GM18502 (cell line): ENCODE measurements around the gene HSPB7.
"Not testable (repeated sequence)": the region's sequence is repeated elsewhere in the genome, so short reads cannot be mapped to it uniquely, and the experiment has no call there.

Experiments
- ATAC-seq: cut with Tn5 transposase; IDR thresholded peaks from one replicate; pipeline ENCODE4 v1.9.1; 2021; ENCODE audit warnings: mild to moderate bottlenecking; ENCODE audit not compliant: unreplicated experiment, poor library complexity

Gene HSPB7

GRCh38 chr1:16017461-16018303 is at the start of gene HSPB7:
HSPB7 (minus strand) TSS chr1:16018043; CDS start chr1:16017963, 80 bp downstream.
- ATAC-seq: no peak

DNA sequence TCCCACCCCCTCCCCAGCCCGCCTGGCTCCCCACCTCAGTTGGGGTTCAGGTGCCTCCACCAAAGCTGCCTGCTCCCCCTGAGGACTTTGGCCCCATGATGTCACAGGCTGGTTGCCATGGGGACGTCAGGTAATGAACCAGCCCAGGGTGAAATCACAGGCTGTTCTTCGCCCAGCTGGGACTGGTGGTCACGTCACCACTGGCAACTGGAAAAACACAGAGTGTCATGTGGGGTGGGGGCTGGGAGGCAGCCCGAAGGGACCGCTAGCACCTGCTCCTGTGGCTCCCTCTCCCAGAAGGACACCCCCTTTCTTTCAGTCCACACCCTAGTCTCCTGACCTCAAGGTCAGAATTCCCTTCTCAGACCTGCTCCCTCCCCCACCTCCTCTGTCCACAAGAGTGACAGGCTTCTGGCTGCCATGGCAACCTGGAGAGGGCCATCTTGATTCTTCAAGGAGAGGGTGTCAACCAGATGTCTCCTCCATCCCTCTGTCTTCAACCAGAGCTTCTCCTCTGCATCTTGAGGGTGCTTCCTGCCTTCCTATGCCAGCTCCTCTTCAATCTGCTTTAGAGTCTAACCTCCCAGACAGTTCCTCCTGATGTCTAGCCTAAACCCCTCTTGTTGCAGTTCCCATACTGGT is 49.4 kb upstream of the HSPB7 start:
- ATAC-seq: no peak

DNA sequence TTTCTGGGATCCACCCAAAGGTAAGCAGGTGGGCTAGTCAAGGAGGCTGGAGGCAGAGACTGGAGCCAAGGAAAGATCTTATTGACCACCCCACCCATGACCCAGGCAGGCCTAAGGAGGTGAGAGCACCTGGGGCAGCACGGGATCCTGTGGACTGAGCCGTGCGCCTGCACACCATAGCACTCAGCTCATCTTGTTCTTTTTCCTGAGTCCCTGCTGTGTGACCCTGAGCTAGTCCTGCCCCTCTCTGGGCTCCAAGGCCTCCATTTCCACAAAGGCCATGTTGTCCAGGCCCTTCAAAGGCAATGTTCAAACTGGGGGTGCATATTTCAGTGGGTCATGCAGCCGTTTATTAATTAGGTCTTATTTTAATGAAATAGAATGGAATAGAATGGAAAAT is 48.4 kb upstream of the HSPB7 start:
- ATAC-seq: no peak

DNA sequence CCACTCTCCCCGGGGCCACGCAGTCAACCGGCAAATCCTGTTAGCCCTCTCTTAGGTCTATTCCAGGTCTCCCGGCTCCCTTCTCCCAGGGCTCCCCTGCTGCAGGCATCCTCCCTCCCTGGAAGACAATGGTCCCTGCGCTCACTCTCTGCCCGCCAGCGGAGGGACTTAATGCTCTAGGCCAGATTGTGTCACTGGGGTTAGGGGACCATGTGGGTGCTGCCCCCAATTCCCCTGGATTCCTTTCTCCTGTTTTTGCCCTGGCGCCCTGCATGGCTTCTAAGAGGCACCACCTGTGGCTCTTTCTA is 47.4 kb upstream of the HSPB7 start:
- ATAC-seq: no peak

DNA sequence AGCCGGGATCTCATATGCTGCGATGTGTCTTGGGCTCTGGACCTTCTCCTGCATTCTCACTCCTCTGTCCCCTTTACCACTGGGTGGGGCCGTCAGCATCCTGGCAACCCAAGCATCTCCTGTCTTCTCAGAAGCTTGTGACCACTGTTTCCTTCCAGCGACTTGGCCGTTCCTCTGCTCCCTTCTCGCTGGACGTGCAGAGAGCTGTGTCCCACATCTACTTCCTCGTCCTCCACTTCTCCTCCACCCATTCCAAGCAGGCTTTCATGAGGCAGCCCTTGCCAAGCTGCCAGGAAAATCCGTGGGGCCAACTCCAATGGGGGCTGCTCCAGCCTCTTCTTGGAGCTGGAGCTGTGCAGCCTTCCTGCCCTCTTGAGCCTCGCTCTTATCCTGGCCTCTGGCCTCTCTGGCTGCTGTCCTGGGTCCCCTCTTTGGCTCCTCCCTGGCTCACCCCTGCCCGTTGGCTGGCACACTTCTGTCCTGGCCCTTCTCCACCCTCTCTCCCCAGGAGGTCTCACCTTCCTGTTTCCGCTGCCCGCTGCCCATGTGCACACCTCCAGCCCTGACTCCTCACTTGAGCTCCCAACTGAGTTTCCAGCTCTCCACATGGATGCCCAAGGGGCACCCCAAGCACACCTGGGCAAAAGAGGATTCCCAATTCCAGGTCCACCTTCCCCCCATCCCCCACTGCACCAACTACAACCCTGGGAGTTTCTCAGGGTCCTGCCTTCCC is 46.9 kb upstream of the HSPB7 start:
- ATAC-seq: no peak

GRCh38 chr1:16063921-16064320 is 46.1 kb upstream of the HSPB7 start:
- no peak for ATAC-seq

DNA sequence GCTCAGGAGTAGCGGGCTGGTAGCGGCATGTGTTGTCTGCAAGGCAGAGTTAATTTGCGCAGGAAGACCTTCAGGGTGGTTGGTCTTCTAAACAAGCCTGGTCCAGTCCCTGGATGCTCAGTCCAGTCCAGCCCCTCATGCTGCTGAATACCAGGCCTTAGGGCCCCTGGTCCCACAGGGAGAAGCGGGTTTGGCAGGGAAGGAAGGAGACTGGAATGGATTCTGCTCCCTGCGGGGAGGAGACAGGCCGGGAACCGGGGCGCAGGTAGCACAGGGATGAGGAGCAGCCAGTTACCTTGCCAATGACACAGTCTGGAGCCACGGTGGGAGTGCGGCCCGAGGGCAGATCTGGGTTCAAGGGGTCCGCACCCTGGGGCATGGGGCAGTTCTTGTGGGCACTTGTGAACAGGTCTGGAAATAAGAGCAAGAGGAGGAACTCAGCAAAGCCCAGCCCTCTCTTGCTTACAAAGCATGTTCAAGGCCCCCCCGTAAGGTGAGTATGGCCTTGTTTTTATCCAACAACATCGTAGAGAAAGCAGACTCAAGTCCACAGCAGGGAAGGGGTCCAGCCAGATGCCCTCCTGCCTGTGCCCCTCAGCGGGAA is 45.5 kb upstream of the HSPB7 start:
- no peak for ATAC-seq

DNA sequence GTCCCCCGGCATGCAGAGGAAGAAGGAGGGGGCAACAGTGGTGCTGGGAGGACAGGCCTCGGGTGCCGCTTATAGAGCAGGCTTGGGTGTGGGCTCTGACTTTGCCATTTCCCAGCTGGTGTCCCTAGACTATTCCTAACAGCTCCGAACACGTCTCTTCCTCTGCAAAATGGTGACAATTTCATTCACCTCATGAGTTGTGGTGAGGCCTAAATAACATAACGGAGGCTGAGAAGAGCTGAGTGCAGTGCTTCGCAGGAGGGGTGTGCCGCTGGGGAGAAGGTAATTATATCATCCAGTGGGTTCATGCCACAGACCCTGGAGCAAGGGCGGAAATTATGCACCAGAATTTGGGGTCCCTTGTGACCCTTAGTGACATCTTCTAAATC is 44.8 kb upstream of the HSPB7 start:
- not testable (repeated sequence) for ATAC-seq

DNA sequence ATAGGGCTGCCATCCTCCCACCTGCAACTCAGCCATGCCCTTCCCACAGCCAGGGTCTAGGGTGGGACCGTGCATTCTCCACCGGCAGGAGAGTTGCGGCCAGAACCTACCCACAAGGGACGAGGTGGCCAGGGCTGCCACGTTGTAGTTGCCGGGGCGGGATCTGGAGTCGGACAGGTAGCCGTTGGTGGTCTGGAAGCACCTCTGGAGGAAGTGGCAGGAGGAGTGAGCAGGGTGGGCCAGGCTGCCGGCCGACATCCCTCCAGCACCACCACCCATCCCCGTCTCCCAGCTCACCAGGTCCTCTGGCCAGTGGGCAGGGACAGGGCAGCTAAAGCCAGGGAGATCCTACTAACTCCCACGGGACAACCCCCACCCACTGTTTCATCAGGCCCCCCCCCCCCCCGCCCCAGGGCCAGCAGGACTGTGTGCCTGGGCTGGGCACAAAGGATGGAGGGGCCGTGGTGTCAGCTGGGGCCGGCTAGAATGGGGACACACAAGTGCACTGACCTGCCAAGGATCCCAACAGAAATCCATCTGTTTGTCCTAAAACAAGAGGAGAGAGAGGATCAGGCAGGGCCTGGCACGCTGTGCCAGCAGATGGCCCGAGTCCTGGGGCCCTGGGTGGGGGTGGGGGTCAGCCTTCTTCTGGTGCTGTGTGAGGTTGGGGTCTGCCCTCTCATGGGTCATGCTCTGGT is 44.3 kb upstream of the HSPB7 start:
- not testable (repeated sequence) for ATAC-seq

DNA sequence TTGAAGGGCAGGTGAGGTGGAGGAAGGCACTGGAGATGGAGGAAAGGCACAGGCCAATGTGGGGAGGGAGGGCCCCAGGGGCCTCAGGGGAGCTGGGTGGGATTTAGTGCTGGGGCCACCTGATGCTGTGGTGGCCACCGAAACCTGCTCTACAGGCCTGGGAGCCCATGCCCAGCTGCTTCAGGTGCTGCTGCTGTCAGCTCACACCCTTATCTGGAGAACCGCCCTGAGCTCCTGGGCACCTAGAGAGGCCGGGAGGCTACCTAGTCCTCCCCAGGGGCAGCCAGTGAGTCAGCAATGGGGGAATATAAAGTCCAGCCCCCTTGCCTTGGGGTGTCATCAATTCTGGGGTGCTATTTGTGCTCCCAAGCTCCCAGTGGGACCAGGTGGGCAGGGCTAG is 43.4 kb upstream of the HSPB7 start:
- ATAC-seq: no peak

GRCh38 chr1:16058394-16059120 is 40.7 kb upstream of the HSPB7 start:
- ATAC-seq: not testable (repeated sequence)

DNA sequence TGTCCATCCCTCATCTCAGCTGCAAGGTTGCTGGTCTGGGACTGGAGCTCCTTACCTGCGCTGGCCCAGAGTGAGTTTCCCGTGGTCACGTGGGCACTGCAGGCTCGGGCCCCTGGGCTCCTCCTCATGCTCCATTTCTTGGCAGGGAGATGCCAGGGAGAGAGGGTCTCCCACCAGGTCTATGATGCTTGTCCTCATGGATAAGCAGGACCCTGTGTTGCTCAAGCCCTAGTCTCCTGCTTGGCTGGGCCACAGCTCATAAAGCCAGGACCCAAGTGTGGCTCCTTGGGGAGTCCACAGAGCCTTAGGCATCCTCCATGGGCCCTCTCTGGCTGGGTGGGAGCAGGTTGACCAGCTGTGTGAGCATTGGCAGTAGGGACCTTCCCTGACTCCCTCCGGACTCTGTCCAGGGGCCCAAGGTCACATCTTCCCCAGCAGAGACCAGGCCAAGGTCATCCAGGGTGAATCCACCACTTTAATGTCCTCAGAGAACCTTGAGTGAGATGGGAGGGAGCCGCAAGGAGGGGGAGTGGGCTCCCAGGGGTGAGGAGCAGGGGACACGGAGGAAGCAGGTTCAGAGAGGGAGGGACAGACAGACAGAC is 39.6 kb upstream of the HSPB7 start:
- ATAC-seq: not testable (repeated sequence)

GRCh38 chr1:16056521-16056912 is 38.7 kb upstream of the HSPB7 start:
- not testable (repeated sequence) for ATAC-seq

GRCh38 chr1:16055613-16056520 is 38.0 kb upstream of the HSPB7 start:
- ATAC-seq: peak; percentile 76

GRCh38 chr1:16054598-16055540 is 37.0 kb upstream of the HSPB7 start:
- ATAC-seq: no peak

DNA sequence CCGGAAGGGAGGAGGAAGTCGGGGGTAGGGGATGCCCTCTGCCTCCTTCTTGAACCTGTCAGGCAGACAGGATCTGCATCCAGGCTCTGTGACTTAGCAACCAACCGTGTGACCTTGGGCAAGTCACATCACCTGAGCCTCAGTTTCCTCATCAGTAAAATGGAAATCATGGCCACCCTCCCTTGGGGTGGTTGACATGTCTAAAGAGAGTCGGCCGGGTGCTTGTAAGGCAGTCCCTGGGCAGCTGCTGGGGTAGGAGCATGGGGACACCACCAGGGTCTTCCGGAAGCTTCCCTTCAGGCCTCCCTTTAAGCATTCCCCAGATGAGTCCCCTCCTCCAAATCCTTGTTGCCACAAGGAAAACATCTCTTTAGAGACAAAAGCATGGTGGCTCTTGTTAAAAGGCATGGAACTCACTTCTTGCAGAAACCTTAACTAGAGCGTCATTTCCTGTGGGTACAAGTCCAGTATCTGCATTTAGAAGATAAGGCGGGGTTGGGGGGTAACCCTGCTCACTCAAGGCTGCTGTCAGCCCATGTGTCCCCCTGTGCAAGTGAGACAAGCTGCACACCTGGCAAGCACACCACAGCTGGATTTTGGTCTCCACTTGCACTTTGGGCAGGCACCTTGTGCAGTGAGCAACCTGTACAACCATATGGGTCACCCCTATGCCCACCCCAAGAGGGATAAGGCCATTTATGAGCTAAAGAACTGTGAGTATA is 36.1 kb upstream of the HSPB7 start:
- no peak for ATAC-seq

- ATAC-seq: not testable (repeated sequence)
These were observed 34.1 kb upstream of the HSPB7 start for GRCh38 chr1:16051949-16052348.
